HCT116 (cell line): ENCODE results near the gene ERVMER34-1. TPM values are rescaled to one million over a fixed set of nuclear protein-coding genes. Genes with fewer than 3 reads are reported as not detected.
A peak's percentile ranks its signal among the peaks of the same experiment; 100 is the strongest.

Experiments used
- ATAC-seq: fragments of 200-7000 bp; cut with Tn5 transposase; 2 replicates; pipeline ENCODE4 v1.9.1; 2020; ENCODE audit warnings: mild to moderate bottlenecking, moderate library complexity
- Bru-seq: library from RNA; stranded (reverse); fragments of 400-500 nt; gene quantifications from one replicate; lab custom pipeline; 2021; lab: Mats Ljungman, UMichigan
- BruChase-seq, 2 experiments: library from RNA; stranded (reverse); fragments of 400-500 nt; gene quantifications; one replicate each; lab custom pipeline; 2021; lab: Mats Ljungman, UMichigan
- BruUV-seq: library from RNA; stranded (reverse); fragments of 400-500 nt; replicated peaks from 2 replicates; lab custom pipeline; 2021; lab: Mats Ljungman, UMichigan
- CTCF ChIA-PET: fragments of 300-600 bp; sonication (Branson Sonifier 250); formaldehyde crosslinking; loops from one replicate; lab custom pipeline; 2021; ENCODE audit warnings: antibody characterized with exemption; lab: Charles Lee
- POLR2A ChIA-PET: fragments of 300-600, 350-600 bp; sonication (Branson Sonifier 250); formaldehyde crosslinking; loops from one replicate; lab custom pipeline; 2021; ENCODE audit warnings: antibody characterized with exemption; lab: Charles Lee
- RAD21 ChIA-PET, 2 experiments: fragments of 300-600 bp; sonication (Branson Sonifier 250); formaldehyde crosslinking; loops; one replicate each; lab custom pipeline; 2023; ENCODE audit warnings: low total read pairs in 2 of 2; ENCODE audit not compliant: uncharacterized antibody in 2 of 2, unreplicated experiment in 2 of 2, low non-redundant PET in 1 of 2; lab: Charles Lee
- DNase-seq: peaks from one replicate; pipeline ENCODE4 v3.0.0-alpha.2; 2010; ENCODE audit warnings: low read depth, low spot score
- H2AFZ ChIP-seq: fragments of 200-600 bp; shearing (Covaris generic), sonication (generic); 2 replicates; pipeline ENCODE4 v1.6.1; 2017; ENCODE audit warnings: low read depth, mixed run types, mixed read lengths, antibody characterized with exemption, low read length; ENCODE audit not compliant: poor library complexity, severe bottlenecking
- H3K27ac ChIP-seq: 2 replicates; pipeline ENCODE4 v1.5.1; 2012; ENCODE audit warnings: low read depth, low read length
- H3K27me3 ChIP-seq: fragments of 200-600 bp; sonication (generic); 2 replicates; pipeline ENCODE4 v1.6.1; 2016; ENCODE audit warnings: mixed run types, low read length, mixed read lengths; ENCODE audit not compliant: insufficient read depth
- H3K36me3 ChIP-seq, 2 experiments: fragments of 200-500 bp in 1 of 2; fragments of 200-600 bp in 1 of 2; sonication (Bioruptor generic) in 1 of 2; sonication (generic) in 1 of 2; 2 replicates each; pipeline versions ENCODE4 v1.5.1 to v1.6.1; 2014 to 2016; ENCODE audit warnings: low read length in 2 of 2, inconsistent platforms in 1 of 2, mixed read lengths in 1 of 2, mixed run types in 1 of 2; ENCODE audit not compliant: insufficient read depth in 2 of 2, control insufficient read depth in 1 of 2
- H3K4me1 ChIP-seq, 2 experiments: fragments of 200-600 bp in 1 of 2; sonication (generic) in 1 of 2; 2 replicates each; pipeline versions ENCODE4 v1.5.1 to v1.6.1; 2012 to 2017; ENCODE audit warnings: low read length in 2 of 2, inconsistent platforms in 1 of 2, mild to moderate bottlenecking in 1 of 2, mixed read lengths in 1 of 2, mixed run types in 1 of 2, moderate library complexity in 1 of 2; ENCODE audit not compliant: insufficient read depth in 2 of 2, control insufficient read depth in 1 of 2
- H3K4me2 ChIP-seq: fragments of 200-600 bp; sonication (generic); 2 replicates; pipeline ENCODE4 v1.6.1; 2017; ENCODE audit warnings: mixed run types, low read length, mixed read lengths
- H3K4me3 ChIP-seq, 2 experiments: fragments of 200-600 bp in 1 of 2; sonication (generic) in 1 of 2; replicated peaks in 1 of 2; 2 replicates each; pipeline ENCODE4 v1.5.1; 2011 to 2016; ENCODE audit warnings: low read length in 2 of 2, control low read depth in 1 of 2, low read depth in 1 of 2, mild to moderate bottlenecking in 1 of 2, mixed read lengths in 1 of 2, mixed run types in 1 of 2
- H3K79me2 ChIP-seq: fragments of 200-600 bp; sonication (generic); 2 replicates; pipeline ENCODE4 v1.6.1; 2017; ENCODE audit warnings: mild to moderate bottlenecking, mixed run types, low read length, moderate library complexity, mixed read lengths; ENCODE audit not compliant: insufficient read depth
- H3K9ac ChIP-seq: fragments of 200-600 bp; sonication (generic); 2 replicates; pipeline ENCODE4 v1.6.1; 2016; ENCODE audit warnings: low read length, mixed read lengths
- H3K9me2 ChIP-seq: fragments of 200-600 bp; sonication (generic), shearing (Covaris generic); 2 replicates; pipeline ENCODE4 v1.6.1; 2017; ENCODE audit warnings: mixed run types, mild to moderate bottlenecking, moderate library complexity; ENCODE audit not compliant: insufficient read depth
- H3K9me3 ChIP-seq, 2 experiments: fragments of 200-500 bp in 1 of 2; fragments of 200-600 bp in 1 of 2; sonication (Bioruptor generic) in 1 of 2; sonication (generic) in 1 of 2; 2 replicates each; pipeline ENCODE4 v1.6.1; 2014 to 2017; ENCODE audit warnings: low read length in 2 of 2, mixed read lengths in 2 of 2, inconsistent platforms in 1 of 2, low read depth in 1 of 2, mild to moderate bottlenecking in 1 of 2, mixed run types in 1 of 2, moderate library complexity in 1 of 2; ENCODE audit not compliant: control insufficient read depth in 1 of 2, insufficient read depth in 1 of 2
- H4K20me1 ChIP-seq: fragments of 200-600 bp; sonication (generic), shearing (Covaris generic); 2 replicates; pipeline ENCODE4 v1.6.1; 2017; ENCODE audit warnings: mixed run types, mild to moderate bottlenecking, moderate library complexity; ENCODE audit not compliant: insufficient read depth
- EGR1 ChIP-seq: IDR thresholded peaks from 2 replicates; pipeline ENCODE4 v1.6.1; 2012; ENCODE audit warnings: low read depth
- JUND ChIP-seq: IDR thresholded peaks from 2 replicates; pipeline ENCODE4 v1.6.1; 2012
- MAX ChIP-seq: IDR thresholded peaks from 2 replicates; pipeline ENCODE4 v1.6.1; 2012
- POLR2A ChIP-seq: IDR thresholded peaks from 2 replicates; pipeline ENCODE4 v1.7.0; 2011; ENCODE audit warnings: borderline replicate concordance; ENCODE audit not compliant: insufficient read depth, insufficient read length; ENCODE audit errors: extremely low read depth
- REST ChIP-seq: IDR thresholded peaks from 2 replicates; pipeline ENCODE4 v1.6.1; 2012; ENCODE audit warnings: low read depth
- SIN3A ChIP-seq: IDR thresholded peaks from 2 replicates; pipeline ENCODE4 v1.6.1; 2012; ENCODE audit warnings: low read depth
- SP1 ChIP-seq: IDR thresholded peaks from 2 replicates; pipeline ENCODE4 v1.6.1; 2012; ENCODE audit warnings: low read depth
- ZFX ChIP-seq: fragments of 450-650 bp; IDR thresholded peaks from 2 replicates; pipeline ENCODE4 v1.6.1; 2017
- intact Hi-C: fragments of 100-400 bp; cut with micrococcal nuclease; formaldehyde crosslinking; loops from 2 replicates; pipeline ENCODE4 v1.10.0; 2022
- long read RNA-seq: library from polyadenylated mRNA; unstranded; transcript quantifications from one replicate; pipeline ENCODE4 v2.0.0, GENCODE V29; 2021; ENCODE audit not compliant: unreplicated experiment
- polyA plus RNA-seq: library from polyadenylated mRNA; unstranded; fragments of >200 nt; gene quantifications from 2 replicates; pipeline ENCODE4 v1.2.1, GENCODE V29; 2012; ENCODE audit warnings: missing spikeins
- total RNA-seq: library from RNA; stranded (reverse); gene quantifications from one replicate; pipeline ENCODE4 v1.2.1, GENCODE V29; 2021; ENCODE audit not compliant: unreplicated experiment
- TF ChIP-seq, protein P1 (sequence below): IDR thresholded peaks from 2 replicates; pipeline ENCODE4 v1.6.1; 2012
- TF ChIP-seq, protein P2 (sequence below): IDR thresholded peaks from 2 replicates; pipeline ENCODE4 v1.6.1; 2011; ENCODE audit warnings: mild to moderate bottlenecking, low read length, moderate library complexity; ENCODE audit not compliant: insufficient replicate concordance; ENCODE audit errors: extremely low read depth

The ERVMER34-1 gene
- total RNA-seq (17.5 TPM), Bru-seq, nascent RNA (percentile 65 among the genes with signal in this experiment), BruChase-seq, experiment 1, labeled RNA remaining after a 6-hour chase (percentile 87 among the genes with signal in this experiment), BruChase-seq, experiment 2, labeled RNA remaining after a 2-hour chase (percentile 83 among the genes with signal in this experiment)
- polyA plus RNA-seq: 6.0 and 9.0 TPM in 2 replicates
- long read RNA-seq, transcript ERVMER34-1-202 (3 exons, 3,830 nt): major isoform, 9 of 18 reads
- long read RNA-seq, partial matches to known transcripts: 2 of 18 reads
- long read RNA-seq, other reads (novel, unspliced or antisense): 4 of 18 reads

DNA sequence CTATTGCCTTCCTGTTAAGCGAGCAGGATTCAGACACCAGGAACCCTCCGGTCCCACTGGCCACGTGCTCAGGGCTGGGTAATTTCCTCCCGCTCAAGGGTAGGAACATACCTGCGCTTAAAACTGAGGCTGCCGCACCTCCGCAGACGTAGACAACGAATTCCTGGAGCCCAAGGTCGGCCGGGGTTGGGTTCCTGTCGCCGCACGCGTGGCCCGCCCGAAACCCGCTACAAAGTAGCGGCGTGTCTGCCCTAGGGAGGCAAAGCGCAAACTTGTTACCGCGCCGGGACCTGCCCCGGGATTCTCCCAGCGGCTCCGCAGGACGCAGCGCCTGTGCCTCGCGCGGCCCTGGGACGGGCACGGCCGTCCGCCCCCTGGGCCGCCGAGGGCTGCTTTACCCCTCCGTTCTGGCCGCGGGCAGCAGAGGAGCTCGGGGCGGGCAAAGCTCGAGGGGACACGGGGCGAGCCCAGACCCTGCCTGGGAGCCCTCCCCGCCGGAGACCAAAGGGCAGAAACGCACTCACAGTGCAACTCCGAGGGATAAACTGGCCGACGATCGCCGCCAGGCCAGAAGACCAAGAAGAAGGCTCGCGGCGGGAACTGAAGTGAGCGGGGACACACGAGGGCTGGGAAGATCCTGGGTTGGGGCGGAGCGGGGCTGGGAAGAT is at the start of gene ERVMER34-1:
ERVMER34-1 (minus strand) TSS at position 607 of the 668 bp plus-strand sequence. CDS start 5,905 bp downstream, outside the sequence.
- peak within 1 kb of the TSS; percentile 94 for H2AFZ ChIP-seq
- ChIA-PET CTCF (interaction anchor here (1.2 kb wide), 1 partner anchor 375 kb away, joined by 3 read pairs; no protein-coding TSS in a partner anchor), RAD21 (interaction anchor here in 1 of 2 experiments (0.6 kb wide), 1 partner anchor 229 kb away, joined by 3 read pairs; no protein-coding TSS in a partner anchor)
- no peaks in the 10 kb centered on the region for H4K20me1 ChIP-seq
- peak within 1 kb of the TSS; percentile 65 to 81 for H3K4me3 ChIP-seq
- peaks cover 0 to 21% of the 10 kb centered on the region in 2 experiments; a peak in 1 of 4 replicates for H3K36me3 ChIP-seq
- peak within 1 kb of the TSS; percentile 83 for H3K9ac ChIP-seq
- peak within 1 kb of the TSS; percentile 90 for H3K4me2 ChIP-seq
- H3K27me3 ChIP-seq: no peaks in the 10 kb centered on the region
- H3K9me3 ChIP-seq: no peaks in the 10 kb centered on the region
- H3K79me2 ChIP-seq: peaks cover 12% of the 10 kb centered on the region
- no TSS peak for BruUV-seq
- no peaks in the 10 kb centered on the region for H3K9me2 ChIP-seq
- peaks cover 9 to 24% of the 10 kb centered on the region in 2 experiments for H3K4me1 ChIP-seq
- TF ChIP-seq, protein P1, sequence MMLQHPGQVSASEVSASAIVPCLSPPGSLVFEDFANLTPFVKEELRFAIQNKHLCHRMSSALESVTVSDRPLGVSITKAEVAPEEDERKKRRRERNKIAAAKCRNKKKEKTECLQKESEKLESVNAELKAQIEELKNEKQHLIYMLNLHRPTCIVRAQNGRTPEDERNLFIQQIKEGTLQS: no peak
- TF ChIP-seq MAX (peak; percentile 83), ZFX (peak; percentile 71; the same call in 1 of the 2 replicates), EGR1 (no peak), SIN3A (peak; percentile 51; the same call in 1 of the 2 replicates), REST (no peak), SP1 (0 out of 2 replicates have a peak, but pooled peaks have one; percentile 4), JUND (no peak), POLR2A (no peak)
- TF ChIP-seq, protein P2, sequence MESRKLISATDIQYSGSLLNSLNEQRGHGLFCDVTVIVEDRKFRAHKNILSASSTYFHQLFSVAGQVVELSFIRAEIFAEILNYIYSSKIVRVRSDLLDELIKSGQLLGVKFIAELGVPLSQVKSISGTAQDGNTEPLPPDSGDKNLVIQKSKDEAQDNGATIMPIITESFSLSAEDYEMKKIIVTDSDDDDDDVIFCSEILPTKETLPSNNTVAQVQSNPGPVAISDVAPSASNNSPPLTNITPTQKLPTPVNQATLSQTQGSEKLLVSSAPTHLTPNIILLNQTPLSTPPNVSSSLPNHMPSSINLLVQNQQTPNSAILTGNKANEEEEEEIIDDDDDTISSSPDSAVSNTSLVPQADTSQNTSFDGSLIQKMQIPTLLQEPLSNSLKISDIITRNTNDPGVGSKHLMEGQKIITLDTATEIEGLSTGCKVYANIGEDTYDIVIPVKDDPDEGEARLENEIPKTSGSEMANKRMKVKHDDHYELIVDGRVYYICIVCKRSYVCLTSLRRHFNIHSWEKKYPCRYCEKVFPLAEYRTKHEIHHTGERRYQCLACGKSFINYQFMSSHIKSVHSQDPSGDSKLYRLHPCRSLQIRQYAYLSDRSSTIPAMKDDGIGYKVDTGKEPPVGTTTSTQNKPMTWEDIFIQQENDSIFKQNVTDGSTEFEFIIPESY: no peak
- TF ChIP-seq, all 23 proteins: peak for 4
- intact Hi-C loops: no loop called here
- POLR2A ChIA-PET: interaction anchor here (1.8 kb wide), 1 partner anchor 39 kb away, joined by 8 read pairs; no protein-coding TSS in a partner anchor
- peak; percentile 16 for DNase-seq
- peak within 1 kb of the TSS; percentile 86 for H3K27ac ChIP-seq
- peak; percentile 57 for ATAC-seq
